ENCODE results near the gene AFAP1.

AFAP1 gene

GRCh38 chr4:7767966-7768365 is 171.7 kb downstream of the AFAP1 start:
- DNase-seq (ENCODE audit: low spot score) = no peak

GRCh38 chr4:7767526-7767925 is 172.1 kb downstream of the AFAP1 start:
- DNase-seq (ENCODE audit: low spot score) = no peak

GRCh38 chr4:7766661-7767345 is 172.9 kb downstream of the AFAP1 start:
- no peak for DNase-seq (ENCODE audit: low spot score)

GRCh38 chr4:7766086-7766485 is 173.6 kb downstream of the AFAP1 start:
- no peak for DNase-seq (ENCODE audit: low spot score)

- DNase-seq (ENCODE audit: low spot score) = no peak
These were observed 174.0 kb downstream of the AFAP1 start for GRCh38 chr4:7765666-7766065.

GRCh38 chr4:7764466-7764865 is 175.2 kb downstream of the AFAP1 start:
- DNase-seq (ENCODE audit: low spot score) = no peak

GRCh38 chr4:7763788-7764187 is 175.9 kb downstream of the AFAP1 start:
- DNase-seq (ENCODE audit: low spot score) = no peak

- no peak for DNase-seq (ENCODE audit: low spot score)
These were observed 176.6 kb downstream of the AFAP1 start for GRCh38 chr4:7763106-7763505.

GRCh38 chr4:7762376-7763030 is 177.2 kb downstream of the AFAP1 start:
- DNase-seq (ENCODE audit: low spot score) = no peak

- no peak for DNase-seq (ENCODE audit: low spot score)
These were observed 177.9 kb downstream of the AFAP1 start for GRCh38 chr4:7761720-7762119.

- DNase-seq (ENCODE audit: low spot score) = no peak
These were observed 178.3 kb downstream of the AFAP1 start for GRCh38 chr4:7761312-7761711.

- DNase-seq (ENCODE audit: low spot score) = no peak
These were observed 179.0 kb downstream of the AFAP1 start for GRCh38 chr4:7760706-7761105.

GRCh38 chr4:7760228-7760627 is 179.4 kb downstream of the AFAP1 start:
- no peak for DNase-seq (ENCODE audit: low spot score)

- no peak for DNase-seq (ENCODE audit: low spot score)
These were observed 180.0 kb downstream of the AFAP1 start for GRCh38 chr4:7759635-7760034.

- DNase-seq (ENCODE audit: low spot score) = no peak
These were observed 180.4 kb downstream of the AFAP1 start for GRCh38 chr4:7759216-7759615.

- DNase-seq (ENCODE audit: low spot score) = no peak
These were observed 181.2 kb downstream of the AFAP1 start for GRCh38 chr4:7758476-7758875.

- DNase-seq (ENCODE audit: low spot score) = no peak
These were observed 181.9 kb downstream of the AFAP1 start for GRCh38 chr4:7757501-7758471.

- DNase-seq (ENCODE audit: low spot score) = no peak
These were observed 182.9 kb downstream of the AFAP1 start for GRCh38 chr4:7756561-7757355.

GRCh38 chr4:7756071-7756470 is 183.6 kb downstream of the AFAP1 start:
- DNase-seq (ENCODE audit: low spot score) = no peak

GRCh38 chr4:7755561-7755960 is 184.1 kb downstream of the AFAP1 start:
- no peak for DNase-seq (ENCODE audit: low spot score)

GRCh38 chr4:7754565-7755262 is 184.9 kb downstream of the AFAP1 start:
- DNase-seq (ENCODE audit: low spot score) = no peak

All from COLO829 (cell line).